GM06990 (cell line): Measurements from ENCODE around the gene TSC22D3.

Source experiments
- DNase-seq: peaks from one replicate; pipeline ENCODE4 v3.0.0-alpha.2; 2011; ENCODE audit not compliant: insufficient read length; ENCODE audit errors: extremely low read depth
- H3K27me3 ChIP-seq: replicated peaks from 2 replicates; pipeline ENCODE4 v1.6.0; 2011; ENCODE audit warnings: low read length; ENCODE audit not compliant: control insufficient read depth, insufficient read depth
- H3K36me3 ChIP-seq: 2 replicates; pipeline ENCODE4 v1.5.1; 2011; ENCODE audit warnings: low read length; ENCODE audit not compliant: control insufficient read depth, insufficient read depth
- H3K4me3 ChIP-seq: replicated peaks from 2 replicates; pipeline ENCODE4 v1.5.1; 2011; ENCODE audit warnings: low read depth, mild to moderate bottlenecking, control low read depth, low read length
- CTCF ChIP-seq: IDR thresholded peaks from 2 replicates; pipeline ENCODE4 v1.5.1; 2011; ENCODE audit warnings: low read length, control low read depth, mild to moderate bottlenecking, inconsistent platforms; ENCODE audit not compliant: insufficient read depth, poor library complexity, severe bottlenecking

The TSC22D3 gene

GRCh38 chrX:107729558-107730297 lies 45.9 kb downstream of the TSC22D3 start:
- no peak for TF ChIP-seq CTCF
- no peak for DNase-seq
- H3K36me3 ChIP-seq = no peaks in the 10 kb centered on the region
- H3K4me3 ChIP-seq = no peak overlapping the region
- no peaks in the 10 kb centered on the region for H3K27me3 ChIP-seq

GRCh38 chrX:107728371-107729099 lies 47.1 kb downstream of the TSC22D3 start:
- no peak for TF ChIP-seq CTCF
- H3K4me3 ChIP-seq = no peak overlapping the region
- H3K27me3 ChIP-seq = no peaks in the 10 kb centered on the region
- H3K36me3 ChIP-seq = no peaks in the 10 kb centered on the region
- DNase-seq = no peak

GRCh38 chrX:107726816-107727534 lies 48.6 kb downstream of the TSC22D3 start:
- H3K36me3 ChIP-seq = no peaks in the 10 kb centered on the region
- no peak overlapping the region for H3K4me3 ChIP-seq
- TF ChIP-seq CTCF = no peak
- H3K27me3 ChIP-seq = no peaks in the 10 kb centered on the region
- DNase-seq = no peak

- H3K4me3 ChIP-seq = no peak overlapping the region
- H3K36me3 ChIP-seq = no peaks in the 10 kb centered on the region
- no peak for TF ChIP-seq CTCF
- H3K27me3 ChIP-seq = no peaks in the 10 kb centered on the region
- no peak for DNase-seq
Measured at GRCh38 chrX:107725761-107726555, 49.6 kb downstream of the TSC22D3 start.

- TF ChIP-seq CTCF = no peak
- DNase-seq = no peak
- Histone ChIP-seq H3K27me3 (no peaks in the 10 kb centered on the region), H3K4me3 (no peak overlapping the region), H3K36me3 (no peaks in the 10 kb centered on the region)
Measured at GRCh38 chrX:107724653-107725052, 50.9 kb downstream of the TSC22D3 start.
